Stimulated activated CD4-positive, alpha-beta T cell treated with anti-CD3 and anti-CD28 coated beads, Interleukin-4, amount 100 ng/mL, for 1 hour (primary cell): ENCODE measurements around the gene SERPINB1.

Source experiments
- DNase-seq: peaks from one replicate; pipeline ENCODE4 v3.0.0-alpha.2; 2020

Gene SERPINB1

DNA sequence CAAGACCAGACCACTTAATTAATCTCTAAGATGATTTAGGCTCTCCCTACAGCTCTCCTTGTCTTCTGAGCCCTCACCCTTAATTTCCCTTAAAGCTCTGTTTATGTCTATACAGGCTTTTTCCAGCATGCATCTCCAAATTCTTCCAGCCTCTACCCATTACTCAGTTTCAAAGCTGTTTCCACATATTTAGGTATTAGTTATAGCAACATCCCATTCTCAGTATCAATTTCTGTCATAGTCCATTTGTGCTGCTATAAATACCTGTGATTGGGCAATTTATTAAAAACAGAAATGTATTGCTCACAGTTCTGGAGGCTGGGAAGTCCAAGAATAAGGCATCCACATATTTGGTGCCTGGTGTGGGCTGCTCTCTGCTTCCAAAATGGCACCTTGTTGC lies 2.3 kb upstream of the SERPINB1 start:
- no peak for DNase-seq

DNA sequence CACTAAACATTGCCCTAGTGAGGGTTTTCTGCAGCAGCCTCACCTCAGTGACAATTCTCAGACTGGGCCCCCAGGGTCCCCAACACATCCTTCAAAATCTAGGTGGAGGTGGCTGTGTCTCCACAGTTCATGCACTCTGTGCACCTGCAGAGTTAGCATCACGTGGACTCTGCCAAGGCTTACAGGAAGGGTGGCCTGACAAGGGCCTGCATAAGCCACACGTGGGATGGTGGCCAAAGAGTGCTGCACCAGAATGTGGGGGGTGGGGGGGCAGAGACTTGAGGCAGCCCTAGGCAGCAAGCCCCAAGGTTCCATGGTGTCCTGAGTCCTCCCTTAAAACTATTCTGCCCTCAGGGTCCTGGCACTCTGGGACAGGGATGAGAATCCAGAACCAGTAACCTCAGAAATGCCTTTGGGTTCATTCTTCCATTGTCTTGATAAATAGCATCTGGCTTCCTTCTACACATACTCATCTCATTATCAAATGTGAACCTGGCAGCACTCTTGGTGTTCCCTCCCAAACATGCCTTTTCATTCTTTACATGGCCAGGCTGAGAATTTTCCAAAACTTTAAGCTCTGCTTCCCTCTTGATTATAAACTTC lies 1.6 kb upstream of the SERPINB1 start:
- DNase-seq, result no peak

DNA sequence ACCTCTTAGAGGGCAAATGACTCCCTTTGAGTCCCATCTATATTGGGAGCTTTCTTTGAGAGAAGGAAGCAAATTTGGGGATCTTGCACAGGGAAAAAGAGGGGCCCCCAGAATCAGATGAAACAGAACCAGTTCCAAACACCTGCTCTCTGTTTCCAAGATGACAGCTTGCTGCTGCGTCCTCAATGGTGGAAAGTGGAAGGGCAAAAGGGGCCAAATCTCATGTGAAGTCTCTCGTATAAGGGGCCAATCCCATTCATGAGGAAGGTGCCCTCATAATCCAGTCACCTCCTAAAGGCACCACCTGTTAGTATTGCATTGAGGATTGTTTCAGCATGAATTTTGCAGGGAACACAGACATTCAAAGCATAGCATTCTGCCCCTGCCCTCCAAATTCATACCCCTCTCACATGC lies 483 bp upstream of the SERPINB1 start:
- no peak for DNase-seq

DNA sequence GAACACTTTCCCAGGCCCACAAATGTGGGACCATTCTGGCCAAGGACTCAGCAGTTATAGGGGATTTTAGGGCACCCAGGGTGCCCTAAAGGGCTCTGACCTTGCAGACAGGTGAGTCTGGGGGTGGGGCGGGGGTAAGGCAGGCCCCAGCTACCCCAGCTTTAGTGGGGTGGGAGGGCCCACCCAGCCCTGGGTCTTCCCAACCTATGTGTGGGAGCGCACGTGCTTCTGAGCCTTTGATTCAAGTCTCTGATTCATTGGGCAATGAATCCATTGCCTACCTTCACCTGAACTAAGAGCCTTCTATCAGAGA lies 958 bp downstream of the SERPINB1 start:
- no peak for DNase-seq

DNA sequence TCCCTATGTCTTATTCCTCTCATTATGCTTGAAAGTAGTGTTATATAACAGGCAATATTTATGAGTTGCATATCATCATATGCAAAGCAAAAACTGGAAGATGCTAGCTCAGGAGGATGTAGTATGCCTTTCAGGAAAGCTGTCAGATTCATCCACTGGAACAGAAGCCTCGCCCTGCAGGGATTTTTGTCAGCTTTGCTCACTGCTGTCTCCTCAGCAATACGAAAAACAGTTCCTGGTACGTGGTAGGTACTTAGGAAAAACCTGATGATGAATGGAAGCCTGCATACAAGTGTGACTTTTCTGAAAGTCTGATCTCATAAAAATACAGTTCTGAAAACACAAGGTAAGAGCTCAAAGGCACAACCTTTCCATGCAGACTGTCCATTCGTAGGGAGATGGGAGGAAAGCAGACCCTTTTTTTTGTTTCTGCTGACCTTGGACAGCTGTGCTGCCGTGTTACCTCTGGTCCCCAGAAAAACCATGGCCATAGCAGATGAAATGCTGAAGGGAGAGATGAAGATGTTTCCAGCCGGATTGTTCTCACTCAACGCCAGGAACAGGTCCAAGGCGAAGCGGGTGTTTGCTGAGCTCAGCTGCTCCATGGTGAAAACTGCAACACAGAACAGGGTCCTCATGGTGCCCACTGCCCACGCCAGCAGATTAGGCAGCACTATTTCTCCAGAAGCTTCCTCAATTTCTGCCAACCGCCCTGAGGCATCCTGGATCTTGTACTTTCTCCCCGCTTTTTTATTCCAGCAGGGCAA lies 1.5 kb downstream of the SERPINB1 start:
- DNase-seq, result no peak

DNA sequence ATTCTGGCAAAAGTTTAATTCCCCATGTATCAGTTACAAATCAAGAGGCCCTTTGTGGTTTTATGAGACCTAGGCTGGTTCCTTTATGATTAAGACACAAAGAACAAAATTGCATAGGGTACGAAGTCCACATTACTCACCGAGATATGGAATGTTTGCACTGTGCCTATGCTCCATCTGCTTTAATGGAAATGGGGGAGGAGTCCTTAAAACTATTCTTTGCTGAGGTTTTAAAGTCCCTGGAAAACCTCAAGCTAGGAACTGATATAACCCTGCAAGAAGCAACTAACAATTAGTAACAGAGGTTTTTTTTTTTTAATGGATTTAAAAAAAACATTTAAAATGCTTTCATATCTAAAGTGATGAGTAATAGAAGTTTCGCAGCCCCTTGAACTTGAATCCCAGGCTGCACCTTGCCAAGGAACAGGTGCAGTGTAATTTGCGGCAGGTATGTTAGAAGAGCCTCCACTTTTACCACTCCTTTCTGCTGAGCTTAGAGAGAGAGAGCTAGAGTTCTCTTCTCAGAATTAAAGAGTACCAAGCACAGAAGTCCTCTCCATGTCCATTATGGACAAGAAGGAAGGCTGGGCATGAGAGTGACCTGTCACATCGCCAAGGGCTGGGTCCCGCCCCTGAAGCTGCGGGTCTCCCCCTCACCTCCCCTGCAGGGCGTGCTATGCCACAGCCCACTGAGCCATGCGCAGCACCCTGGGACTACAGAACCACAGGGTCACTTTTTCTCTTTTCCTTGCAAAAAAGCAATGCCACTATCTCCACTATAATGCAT lies 2.3 kb downstream of the SERPINB1 start:
- no peak for DNase-seq

DNA sequence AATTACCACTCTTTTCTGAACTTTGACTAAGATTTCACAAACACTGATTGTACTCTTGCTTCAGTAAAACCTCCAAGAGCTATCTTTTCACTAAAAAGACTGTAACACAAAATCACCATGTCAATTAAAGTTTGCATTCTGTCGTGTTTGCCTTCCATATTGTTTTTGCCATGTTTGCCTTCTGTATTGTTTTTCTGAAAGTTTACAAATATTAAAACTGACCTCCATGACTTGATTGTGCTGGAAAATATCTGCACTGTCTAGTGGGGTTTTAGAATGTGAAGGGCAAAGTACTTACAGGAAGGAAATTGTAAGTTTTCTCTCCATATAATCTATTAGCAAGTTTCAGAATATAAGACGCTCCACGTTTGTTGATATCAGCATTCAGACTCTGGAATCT lies 3.4 kb downstream of the SERPINB1 start:
- no peak for DNase-seq

DNA sequence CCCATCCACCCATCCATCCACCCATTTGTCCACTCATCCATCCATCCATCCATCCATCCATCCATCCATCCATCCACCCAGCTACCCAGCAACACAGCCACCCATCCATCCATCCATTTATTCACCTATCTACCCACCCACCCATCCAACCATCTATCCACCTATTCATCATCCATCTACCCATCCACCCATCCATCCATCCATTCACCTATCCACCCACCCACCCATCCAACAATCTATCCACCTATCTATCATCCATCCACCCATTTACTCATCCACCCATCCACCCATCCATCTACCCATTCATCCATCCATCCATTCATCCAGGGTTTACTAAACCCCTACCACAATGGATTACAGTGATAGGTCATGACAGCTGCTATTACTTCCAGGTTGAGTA lies 7.4 kb downstream of the SERPINB1 start:
- DNase-seq, result no peak

DNA sequence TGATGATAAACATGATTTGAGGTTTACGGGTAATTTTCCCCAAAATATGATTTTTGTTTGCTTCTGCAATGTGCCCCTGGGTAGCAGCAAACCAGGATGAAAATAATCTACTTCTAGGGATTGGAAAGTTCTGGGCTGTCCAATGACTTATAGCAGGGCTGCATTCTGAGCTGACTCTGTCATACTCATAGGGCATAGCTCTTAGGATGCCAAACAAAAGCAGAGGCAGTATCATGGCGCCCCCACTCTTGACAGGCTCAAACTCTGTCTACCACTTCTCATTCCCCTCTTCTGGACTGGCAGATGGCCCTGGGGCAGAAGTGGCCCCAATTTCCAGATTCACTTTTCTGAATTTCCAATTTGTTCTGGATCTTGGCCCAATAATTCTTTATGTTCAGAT lies 10.3 kb downstream of the SERPINB1 start:
- no peak for DNase-seq

DNA sequence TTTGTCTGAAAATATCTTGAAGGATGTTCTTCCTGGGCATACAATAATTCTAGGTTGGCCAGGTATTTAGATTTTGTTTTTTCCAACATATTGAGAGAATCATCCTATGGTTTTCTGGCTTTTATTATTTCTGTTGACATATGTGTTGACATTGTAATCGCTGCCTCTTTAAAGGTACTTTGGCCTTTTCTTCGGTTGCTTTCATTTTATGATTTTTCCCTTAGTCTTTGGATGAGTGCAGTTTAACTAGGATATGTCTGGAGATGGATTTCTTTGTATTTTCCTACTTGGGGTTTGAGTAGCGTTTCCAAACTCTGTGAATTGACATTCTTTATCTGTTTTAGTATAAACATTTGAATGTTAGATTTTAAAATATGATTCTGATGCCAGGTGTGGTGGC lies 11.5 kb downstream of the SERPINB1 start:
- no peak for DNase-seq

DNA sequence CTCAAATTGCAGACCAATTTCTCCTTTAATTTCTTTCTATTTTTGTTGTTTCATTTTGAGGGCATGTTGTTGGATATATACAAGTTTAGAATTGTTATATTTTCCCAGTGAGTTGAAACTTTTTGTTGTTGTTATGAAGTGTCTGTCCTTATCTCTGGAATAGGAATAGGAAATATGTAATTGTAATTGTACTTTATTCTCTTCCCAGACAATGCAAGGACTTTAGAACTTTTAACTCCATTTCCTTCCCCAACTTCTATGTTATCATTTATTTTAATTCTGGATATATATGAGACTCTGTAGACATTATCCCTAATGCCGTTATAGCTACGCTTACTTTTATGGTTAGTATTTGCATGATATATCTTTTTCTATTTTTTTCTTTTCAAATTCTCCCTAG lies 12.4 kb downstream of the SERPINB1 start:
- DNase-seq, result no peak

DNA sequence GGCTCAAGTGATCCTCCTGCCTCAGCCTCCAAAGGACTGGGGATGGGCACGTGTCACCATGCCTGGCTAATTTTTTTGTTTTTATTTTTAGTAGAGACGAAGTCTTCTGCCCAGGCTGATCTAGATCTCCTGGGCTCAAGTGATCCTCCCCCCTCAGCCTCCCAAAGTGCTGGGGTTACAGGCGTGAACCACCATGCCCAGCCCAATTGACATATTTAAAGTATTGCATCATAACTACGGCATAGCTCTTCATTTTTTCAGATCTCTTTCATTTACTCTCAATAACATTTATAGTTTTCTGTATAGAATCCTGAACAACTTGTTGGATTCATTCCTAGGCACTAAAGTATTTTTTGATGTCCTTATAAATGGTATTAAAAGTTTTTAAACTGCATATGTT lies 13.0 kb downstream of the SERPINB1 start:
- no peak for DNase-seq

DNA sequence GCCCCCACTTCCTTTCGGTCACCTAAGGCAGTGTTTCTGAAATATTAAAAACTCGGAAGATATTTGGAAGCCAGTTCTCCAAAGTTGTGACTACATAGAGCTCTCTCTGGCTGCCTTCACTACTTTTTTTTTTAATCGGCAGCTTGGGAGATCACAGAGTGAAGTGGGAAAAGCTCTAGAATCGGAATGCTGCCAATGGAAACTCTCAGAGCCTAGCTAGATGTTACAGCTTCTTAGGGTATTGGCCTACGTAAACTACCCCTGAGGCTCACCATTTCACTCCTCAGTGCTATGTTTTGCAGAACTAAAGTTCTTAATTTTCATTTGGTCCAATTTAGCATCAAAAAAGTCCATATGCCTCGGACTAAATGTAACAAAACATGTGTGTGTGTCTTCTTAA lies 14.5 kb downstream of the SERPINB1 start:
- no peak for DNase-seq

DNA sequence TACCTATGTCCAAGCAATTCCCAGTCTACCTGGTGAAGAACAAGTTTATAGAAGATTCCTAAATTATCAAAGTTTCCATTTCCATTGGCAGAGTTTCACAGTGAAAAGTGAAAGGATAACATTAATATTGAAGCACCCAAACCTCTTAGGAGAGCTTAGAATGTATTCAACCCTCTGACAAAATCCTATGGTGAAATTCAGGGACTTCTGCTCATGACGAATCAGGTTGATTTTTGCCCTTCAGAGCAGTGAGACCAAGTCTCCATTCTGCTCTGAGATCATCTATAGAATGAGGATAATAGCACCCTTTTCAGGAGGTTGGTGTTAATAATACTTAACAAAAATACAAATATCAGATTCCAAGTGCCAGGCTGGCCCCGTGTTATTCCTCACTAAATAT lies 15.5 kb downstream of the SERPINB1 start:
- DNase-seq, result no peak

DNA sequence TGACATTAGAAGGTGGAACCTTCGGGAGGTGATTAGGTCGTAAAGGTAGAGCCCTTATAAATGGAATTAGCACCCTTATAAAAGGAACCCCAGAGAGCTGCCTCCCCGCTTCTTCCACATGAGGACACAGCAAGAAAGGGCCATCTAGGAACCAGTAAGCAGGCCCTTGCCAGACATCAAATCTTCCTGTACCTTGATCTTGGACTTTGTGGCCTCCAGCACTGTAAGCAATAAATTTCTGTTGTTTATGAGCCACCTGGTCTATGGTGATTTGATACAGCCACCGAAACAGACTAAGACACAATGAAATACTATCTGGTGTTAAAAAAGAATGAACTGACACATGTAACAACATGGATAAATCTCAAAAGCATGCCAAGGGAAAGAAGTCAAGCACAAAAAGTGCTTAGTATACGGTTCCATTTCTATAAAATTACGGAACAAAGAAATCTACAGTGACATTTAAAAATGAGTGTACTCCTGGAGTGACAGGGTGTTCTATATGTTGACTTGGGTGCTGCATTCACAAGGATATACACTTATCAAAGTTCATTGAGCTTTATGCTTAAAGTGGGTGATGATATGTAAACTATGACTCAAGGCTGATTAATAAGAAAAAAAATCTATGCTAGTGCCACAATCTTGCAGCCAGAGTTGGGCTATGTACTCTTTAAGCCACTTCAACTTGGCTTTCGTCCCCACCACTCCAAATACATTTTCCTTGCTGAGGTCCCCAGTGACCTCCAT lies 18.4 kb downstream of the SERPINB1 start:
- no peak for DNase-seq

DNA sequence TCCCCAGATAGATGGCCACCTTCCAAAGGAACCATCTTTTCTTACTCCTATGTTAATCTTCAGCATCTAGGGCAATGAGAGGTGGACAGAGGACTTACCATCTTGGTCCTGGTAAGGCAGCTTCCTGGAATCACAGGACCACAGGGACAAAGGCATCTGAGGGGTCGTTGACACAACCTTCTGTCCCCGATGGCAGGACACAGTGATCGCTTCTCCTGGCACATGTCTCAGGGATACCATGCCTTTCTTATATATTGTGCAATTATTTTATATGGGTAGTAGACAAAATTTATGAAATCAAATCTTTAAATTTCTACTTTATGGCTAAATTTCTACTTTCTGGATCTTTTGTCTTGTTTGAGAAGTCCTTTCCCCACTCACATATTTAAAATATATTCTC lies 20.1 kb downstream of the SERPINB1 start:
- no peak for DNase-seq

DNA sequence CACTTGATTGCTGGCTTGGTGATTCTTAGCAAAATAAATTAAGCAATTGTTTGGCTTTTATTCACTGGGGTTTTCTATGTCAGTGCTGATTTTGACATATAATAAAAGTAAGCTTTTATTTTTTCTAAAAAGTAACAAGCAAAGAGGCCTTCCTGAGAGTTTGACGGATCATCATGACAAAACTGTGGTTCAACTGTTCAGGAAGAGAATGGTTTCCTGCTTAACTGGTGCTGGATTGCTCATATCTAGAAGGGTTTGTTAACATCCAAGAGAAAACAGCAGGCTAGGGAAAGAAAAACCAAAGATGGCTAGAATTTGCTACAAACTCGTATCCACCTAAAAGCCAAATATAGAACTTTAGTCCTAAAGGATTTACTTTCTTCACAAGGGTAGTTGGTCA lies 21.2 kb downstream of the SERPINB1 start:
- DNase-seq, result no peak

DNA sequence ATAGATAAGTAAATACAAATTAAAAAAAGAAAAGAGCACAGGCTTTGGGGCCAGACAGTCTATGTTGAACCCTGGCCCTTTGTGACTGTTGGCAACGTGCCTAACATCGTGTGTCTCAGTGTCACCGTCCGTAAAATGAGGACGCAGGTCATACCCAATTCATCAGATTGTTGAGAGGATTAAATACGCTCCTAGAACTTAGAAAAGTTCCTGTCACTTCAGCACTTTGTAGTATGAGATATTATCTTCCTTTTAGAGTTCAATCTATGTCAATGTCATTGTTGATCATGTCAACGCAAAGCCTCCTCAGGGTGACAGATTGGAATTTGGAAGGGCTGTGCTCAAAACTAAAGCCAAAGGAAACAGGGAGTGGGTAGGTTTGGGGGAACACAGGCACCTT lies 21.7 kb downstream of the SERPINB1 start:
- DNase-seq, result no peak

DNA sequence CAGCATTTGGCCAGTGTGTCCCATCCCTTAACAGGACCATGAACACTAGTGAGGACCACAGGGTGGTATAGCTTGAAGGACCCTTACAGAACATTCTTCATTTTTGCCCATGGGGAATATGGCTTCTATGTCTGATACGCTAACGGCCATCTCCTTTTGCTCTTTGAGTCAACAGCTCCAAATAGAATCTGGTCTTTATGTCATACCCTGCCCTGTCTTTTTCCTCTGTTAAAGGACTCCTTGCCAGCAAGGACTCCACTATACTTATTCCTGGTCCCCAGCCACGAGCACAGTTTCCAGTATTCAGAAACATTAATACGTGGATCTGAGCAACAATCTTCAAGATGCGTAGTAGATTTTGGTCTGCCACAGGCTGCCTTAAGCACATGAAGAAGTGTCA lies 22.5 kb downstream of the SERPINB1 start:
- no peak for DNase-seq

DNA sequence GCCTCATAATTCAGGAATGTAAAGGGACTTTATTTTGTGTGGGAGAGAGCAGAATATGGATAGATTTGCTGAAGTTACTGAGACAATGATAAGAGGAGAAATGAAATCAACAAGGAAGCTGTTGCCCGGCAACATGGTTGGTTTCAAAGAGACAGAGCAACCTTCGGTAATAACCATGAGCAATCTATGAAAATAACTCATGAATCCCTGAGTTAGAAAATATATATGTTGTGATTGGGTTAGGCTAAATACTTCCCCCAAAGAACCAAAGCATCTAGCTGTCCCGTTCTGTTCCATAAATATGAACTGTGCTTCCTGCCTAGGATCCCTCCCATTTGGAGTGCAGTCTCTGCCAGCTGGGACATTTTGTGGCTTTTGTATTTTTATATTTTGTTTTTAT lies 23.1 kb downstream of the SERPINB1 start:
- no peak for DNase-seq

DNA sequence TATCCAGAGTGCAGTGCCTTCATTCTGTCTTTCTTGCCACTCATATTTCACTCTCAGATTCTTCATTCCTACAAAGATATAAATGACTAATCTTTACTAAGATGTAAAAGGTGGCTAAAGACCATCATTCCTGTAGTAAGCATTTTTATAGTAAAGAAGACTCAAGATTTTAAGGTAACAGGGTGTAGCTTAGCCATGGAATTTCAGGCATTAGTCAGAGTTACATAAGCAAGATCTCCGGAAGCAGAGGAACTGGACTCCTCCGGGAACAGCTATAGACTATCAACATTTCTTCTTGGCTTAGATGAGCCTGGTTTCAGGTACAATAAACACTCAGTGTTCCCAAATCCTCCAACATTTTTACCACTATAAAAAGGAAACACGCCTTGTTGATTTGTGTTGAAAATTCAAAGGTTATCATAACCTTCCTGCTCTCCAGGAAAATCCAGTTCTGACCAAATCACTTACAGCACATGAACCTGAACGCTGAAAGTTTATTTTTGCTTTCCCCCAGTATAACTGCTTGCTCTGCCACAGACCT lies 23.7 kb downstream of the SERPINB1 start:
- DNase-seq, result no peak

DNA sequence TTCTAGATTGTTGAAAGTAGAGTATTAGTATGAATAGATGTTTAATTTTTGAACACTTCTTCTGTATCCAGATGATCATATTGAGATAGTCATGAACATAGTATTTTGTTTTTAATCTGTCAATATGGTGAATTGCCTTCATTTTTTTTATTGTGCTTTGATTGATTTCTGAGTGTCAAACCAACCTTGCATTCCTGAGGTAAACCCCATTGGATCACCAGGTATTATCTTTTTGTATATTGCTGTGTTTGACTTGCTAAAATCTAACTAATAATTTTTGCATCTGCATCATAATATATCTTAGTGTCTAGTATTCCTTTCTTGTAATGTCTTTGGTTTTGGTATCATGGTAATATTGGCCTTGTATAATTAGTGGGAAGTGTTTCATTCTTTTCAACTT lies 25.5 kb downstream of the SERPINB1 start:
- no peak for DNase-seq

DNA sequence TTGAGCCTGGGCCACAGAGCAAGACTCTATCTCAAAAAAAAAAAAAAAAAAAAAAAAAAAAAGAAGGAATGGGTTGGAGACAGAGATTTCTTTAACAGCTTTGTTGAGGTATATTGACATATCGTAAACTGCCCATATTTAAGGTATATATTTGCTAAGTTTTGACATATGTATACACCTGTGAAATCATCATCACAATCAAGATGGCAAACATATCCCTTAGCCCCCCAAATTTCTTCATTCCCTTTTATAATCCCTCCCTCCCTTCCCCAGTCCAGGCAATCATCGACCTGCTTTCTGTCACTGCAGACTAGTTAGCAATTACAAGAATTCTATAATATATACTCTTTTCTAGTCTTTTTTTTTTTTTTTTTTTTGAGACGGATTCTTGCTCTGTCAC lies 29.0 kb downstream of the SERPINB1 start:
- no peak for DNase-seq
